Vagina (tissue), 2 donors: Measurements from ENCODE around the gene FOLR3.

ENCODE experiments used
- CTCF ChIP-seq, 3 experiments: fragments of 450-650 bp in 2 of 3; fragments of 200-600 bp in 1 of 3; sonication (generic) in 1 of 3; IDR thresholded peaks; one replicate each; pipeline ENCODE4 v1.5.1; 2017 to 2019; ENCODE audit warnings: antibody characterized with exemption in 3 of 3, mild to moderate bottlenecking in 2 of 3, moderate library complexity in 2 of 3
- POLR2AphosphoS5 ChIP-seq, 2 donors: sonication (generic); formaldehyde crosslinking; IDR thresholded peaks; one replicate each; pipeline ENCODE4 v1.9.0; 2017; ENCODE audit warnings: antibody characterized with exemption in 2 of 2, mild to moderate bottlenecking in 2 of 2, low read depth in 1 of 2; ENCODE audit not compliant: insufficient read depth in 1 of 2

- no peak for TF ChIP-seq POLR2AphosphoS5 (IDR thresholded peaks at IDR 0.05; ENCODE audit: insufficient read depth in 1 of 2, low read depth in 1 of 2)
- no peak for TF ChIP-seq CTCF (IDR thresholded peaks at IDR 0.05)
Measured at GRCh38 chr11:72122607-72123006, 12.9 kb upstream of the FOLR3 start.
